GM18951 (cell line): Measurements from ENCODE around the gene GXYLT1.
"Not testable (repeated sequence)": the region's sequence is repeated elsewhere in the genome, so short reads cannot be mapped to it uniquely, and the experiment has no call there.

Source experiments
- POLR2A ChIP-seq: IDR thresholded peaks from 4 replicates; pipeline ENCODE4 v1.6.1; 2011; ENCODE audit warnings: mild to moderate bottlenecking; ENCODE audit not compliant: insufficient read length, insufficient read depth; ENCODE audit errors: extremely low read depth
- in situ Hi-C: fragments of 300-500 bp; cut with MboI; formaldehyde crosslinking; loops from one replicate; pipeline ENCODE4 v1.12.0; 2022; ENCODE audit warnings: low sequenced_read_pairs, mixed read lengths, inconsistent platforms; ENCODE audit not compliant: unreplicated experiment

GXYLT1 gene

GRCh38 chr12:42099433-42099832 lies 45.2 kb downstream of the GXYLT1 start:
- in situ Hi-C loops = no loop called here
- TF ChIP-seq POLR2A = no peak

- in situ Hi-C loops = no loop called here
- no peak for TF ChIP-seq POLR2A
These were observed 46.7 kb downstream of the GXYLT1 start for GRCh38 chr12:42097971-42098370.

- no peak for TF ChIP-seq POLR2A
These were observed 50.4 kb downstream of the GXYLT1 start for GRCh38 chr12:42094277-42094676.

GRCh38 chr12:42091769-42092168 lies 52.9 kb downstream of the GXYLT1 start:
- no peak for TF ChIP-seq POLR2A
- in situ Hi-C loops = no loop called here

More at GRCh38 chr12:42094277-42094676, 50.4 kb downstream of the GXYLT1 start:
- in situ Hi-C loops = no loop called here

- no peak for TF ChIP-seq POLR2A
- in situ Hi-C loops = no loop called here
These were observed 53.8 kb downstream of the GXYLT1 start for GRCh38 chr12:42090899-42091298.

- in situ Hi-C loops = no loop called here
- no peak for TF ChIP-seq POLR2A
These were observed 58.6 kb downstream of the GXYLT1 start for GRCh38 chr12:42086031-42086430.

- in situ Hi-C loops = no loop called here
These were observed 59.1 kb downstream of the GXYLT1 start for GRCh38 chr12:42085594-42085993.

GRCh38 chr12:42084522-42084921 lies 60.2 kb downstream of the GXYLT1 start:
- in situ Hi-C loops = no loop called here
- no peak for TF ChIP-seq POLR2A

More at GRCh38 chr12:42085594-42085993, 59.1 kb downstream of the GXYLT1 start:
- no peak for TF ChIP-seq POLR2A

- in situ Hi-C loops = no loop called here
- TF ChIP-seq POLR2A = no peak
These were observed 67.7 kb downstream of the GXYLT1 start for GRCh38 chr12:42076976-42077375.

- no peak for TF ChIP-seq POLR2A
- in situ Hi-C loops = no loop called here
These were observed 74.6 kb downstream of the GXYLT1 start for GRCh38 chr12:42070036-42070435.

GRCh38 chr12:42059127-42059526 lies 85.5 kb downstream of the GXYLT1 start:
- TF ChIP-seq POLR2A = no peak
- in situ Hi-C loops = no loop called here

- in situ Hi-C loops = no loop called here
- no peak for TF ChIP-seq POLR2A
These were observed 88.5 kb downstream of the GXYLT1 start for GRCh38 chr12:42056130-42056529.

- TF ChIP-seq POLR2A = no peak
- in situ Hi-C loops = no loop called here
These were observed 91.2 kb downstream of the GXYLT1 start for GRCh38 chr12:42053456-42053855.

- in situ Hi-C loops = not testable (repeated sequence)
These were observed 95.7 kb downstream of the GXYLT1 start for GRCh38 chr12:42048980-42049379.

- no peak for TF ChIP-seq POLR2A
- in situ Hi-C loops = no loop called here
These were observed 105.1 kb downstream of the GXYLT1 start for GRCh38 chr12:42039577-42039976.
